GM19193 (cell line): Measurements from ENCODE around the gene UGT2A2.

ENCODE experiments used
- POLR2A ChIP-seq: IDR thresholded peaks from 4 replicates; pipeline ENCODE4 v1.6.1; 2011; ENCODE audit not compliant: insufficient read depth, insufficient read length; ENCODE audit errors: extremely low read depth

UGT2A2 gene

GRCh38 chr4:69639542-69639941, at the start of gene UGT2A2:
TSS of gene UGT2A2 (minus strand) at chr4:69639642. CDS start at chr4:69639640, 2 bp downstream.
- no peak for TF ChIP-seq POLR2A

DNA sequence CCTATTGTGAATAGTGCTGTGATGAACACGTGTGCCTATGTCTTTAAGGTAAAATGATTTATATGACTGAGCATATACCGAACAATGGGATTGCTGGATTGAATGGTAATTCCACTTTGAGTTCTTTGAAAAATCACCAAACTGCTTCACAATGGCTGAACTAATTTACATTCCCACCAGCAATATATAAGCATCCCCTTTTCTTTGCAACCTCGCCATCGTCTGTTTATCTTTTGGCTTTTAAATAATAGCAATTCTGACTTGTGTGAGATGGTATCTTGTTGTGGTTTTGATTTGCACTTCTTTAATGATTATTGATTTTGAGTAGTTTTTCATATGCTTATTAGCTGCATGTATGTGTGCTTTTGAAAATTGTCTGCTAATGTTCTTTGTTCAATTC, 45.4 kb upstream of the UGT2A2 start:
- no peak for TF ChIP-seq POLR2A

DNA sequence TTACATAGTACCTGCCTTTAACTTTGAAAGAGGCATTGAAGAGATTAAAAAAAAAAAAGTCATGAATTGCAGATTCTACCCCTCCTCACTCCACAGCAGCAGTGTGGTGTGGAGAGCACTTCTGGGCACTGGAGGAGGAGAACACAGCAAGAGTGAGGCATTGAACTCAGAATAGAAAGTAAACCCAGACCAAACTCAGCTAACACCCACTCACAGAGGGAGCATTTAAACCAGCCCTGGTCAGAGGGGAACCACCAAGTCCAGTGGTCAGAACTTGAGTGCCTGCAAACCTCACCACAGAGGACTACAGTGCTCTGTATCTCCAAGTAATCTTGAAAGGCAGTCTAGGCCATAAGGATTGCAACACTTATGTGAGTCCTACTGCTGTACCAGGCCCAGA, 29.2 kb upstream of the UGT2A2 start:
- no peak for TF ChIP-seq POLR2A

GRCh38 chr4:69658133-69658532, 18.7 kb upstream of the UGT2A2 start:
- TF ChIP-seq POLR2A = no peak

DNA sequence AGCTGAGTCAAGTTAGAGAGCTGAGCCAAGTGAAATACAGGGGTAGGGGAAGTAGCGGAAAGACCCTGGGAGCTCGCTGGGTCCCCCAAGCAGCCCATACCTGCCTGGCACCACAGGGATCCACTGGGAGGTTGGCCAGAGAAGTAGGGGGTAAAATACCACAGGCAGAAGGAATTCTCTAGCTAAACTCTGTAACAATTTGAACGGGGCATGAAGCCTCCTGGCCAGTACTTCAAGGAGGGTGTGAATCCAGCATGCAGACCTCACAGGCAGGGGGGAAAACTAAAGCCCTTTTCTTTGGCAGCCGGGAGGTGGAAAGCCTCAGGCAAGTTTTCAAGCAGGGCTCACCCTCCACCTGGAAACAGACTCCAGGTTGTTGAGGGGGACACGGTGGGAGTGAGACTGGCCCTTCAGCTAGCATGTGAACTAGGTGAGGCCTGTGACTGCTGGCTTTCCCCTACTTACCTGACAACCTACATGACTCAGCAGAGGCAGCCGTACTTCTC, 17.3 kb upstream of the UGT2A2 start:
- TF ChIP-seq POLR2A = no peak

GRCh38 chr4:69653147-69653546, 13.7 kb upstream of the UGT2A2 start, which contains the start of gene UGT2A1:
TSS of gene UGT2A1 (minus strand) at chr4:69653247. CDS start at chr4:69647644, 5,603 bp downstream.
- TF ChIP-seq POLR2A = no peak

- TF ChIP-seq POLR2A = no peak
Measured at GRCh38 chr4:69650872-69651271, 11.4 kb upstream of the UGT2A2 start.

DNA sequence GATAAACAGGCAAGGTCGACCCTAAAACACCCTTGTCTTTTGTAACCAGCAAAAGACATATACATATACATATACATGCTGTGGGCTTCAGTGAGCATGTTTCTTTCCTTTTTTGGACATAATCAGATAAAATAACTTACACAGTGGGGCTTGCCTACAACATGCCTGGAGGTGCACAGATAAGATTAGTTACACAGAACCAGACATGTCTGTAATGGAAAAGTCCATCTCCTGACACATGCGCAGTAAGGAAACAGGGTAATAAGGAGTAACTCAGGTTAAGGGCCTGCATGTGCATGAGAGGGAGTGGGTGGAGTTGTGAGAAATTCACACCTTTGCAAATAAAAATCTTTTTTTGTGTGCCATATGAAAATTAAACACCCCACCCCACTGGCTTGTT, 10.2 kb upstream of the UGT2A2 start:
- no peak for TF ChIP-seq POLR2A

GRCh38 chr4:69649207-69649606, 9.8 kb upstream of the UGT2A2 start:
- TF ChIP-seq POLR2A = no peak

- no peak for TF ChIP-seq POLR2A
Measured at GRCh38 chr4:69642961-69643360, 3.5 kb upstream of the UGT2A2 start.

- TF ChIP-seq POLR2A = no peak
Measured at GRCh38 chr4:69640289-69640688, 847 bp upstream of the UGT2A2 start.

GRCh38 chr4:69617083-69617694, 22.3 kb downstream of the UGT2A2 start:
- TF ChIP-seq POLR2A = no peak

GRCh38 chr4:69610484-69610883, 29.0 kb downstream of the UGT2A2 start:
- no peak for TF ChIP-seq POLR2A

DNA sequence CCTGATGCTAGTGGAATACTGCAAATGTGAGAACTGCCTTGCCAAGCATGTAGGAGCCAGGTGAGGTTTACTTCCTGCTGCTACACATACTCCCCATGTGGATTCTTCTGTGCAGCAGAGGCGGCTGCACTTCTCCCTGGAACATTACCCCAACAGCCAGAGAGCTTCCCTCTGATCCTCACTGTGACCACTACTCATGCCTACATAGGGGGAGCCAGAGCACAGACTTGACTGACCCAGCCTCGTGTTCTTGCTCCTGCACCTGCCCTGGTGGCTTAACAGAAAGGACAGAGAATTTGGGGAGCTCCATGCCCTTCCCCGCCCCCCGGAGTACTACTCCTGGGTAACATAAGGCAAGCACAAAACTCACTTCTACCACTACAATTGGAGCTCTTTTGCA, 38.4 kb downstream of the UGT2A2 start:
- TF ChIP-seq POLR2A = no peak

DNA sequence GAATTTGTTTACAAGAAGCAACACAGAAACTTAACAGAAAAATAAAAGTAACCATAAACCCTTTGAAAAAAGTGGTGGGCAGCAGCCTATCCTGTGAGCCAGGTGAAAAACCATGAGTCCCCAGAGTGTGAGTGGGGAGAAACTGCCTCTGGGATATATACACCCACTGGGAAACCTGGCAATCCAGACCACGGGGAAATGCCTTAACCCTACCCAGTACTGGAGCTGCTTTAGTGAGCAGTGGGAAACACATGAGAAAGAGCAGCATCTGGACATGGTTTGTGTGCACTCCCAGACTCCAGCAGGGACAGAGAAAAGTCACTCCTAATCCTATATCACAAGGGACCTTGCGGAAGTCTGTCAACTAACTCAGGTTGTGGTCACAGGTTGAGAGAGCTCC, 39.4 kb downstream of the UGT2A2 start:
- TF ChIP-seq POLR2A = no peak

- TF ChIP-seq POLR2A = no peak
Measured at GRCh38 chr4:69594382-69594781, 45.1 kb downstream of the UGT2A2 start.

DNA sequence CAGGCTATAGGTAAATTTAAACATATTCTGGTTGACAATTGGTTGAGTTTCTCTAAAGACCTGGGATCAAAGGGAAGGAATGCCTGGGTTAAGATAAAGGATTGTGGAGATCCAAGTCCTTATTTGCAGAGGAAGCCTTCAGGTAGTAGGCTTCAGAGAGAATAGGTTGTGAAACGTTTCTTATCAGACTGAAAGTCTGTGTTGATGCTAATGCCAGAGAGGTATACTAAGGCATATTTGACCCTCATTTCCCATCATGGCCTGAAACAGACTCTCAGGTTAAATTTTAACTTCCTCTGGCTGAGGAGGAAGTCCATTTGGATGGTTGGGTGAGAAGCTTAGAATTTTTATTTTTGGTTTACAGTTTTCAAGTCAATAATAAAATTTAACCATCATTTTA, 48.1 kb downstream of the UGT2A2 start:
- TF ChIP-seq POLR2A = no peak
